Lower lobe of right lung (tissue), 2 donors: ENCODE data around the gene CAMK1G. TPM values are rescaled to one million over a fixed set of nuclear protein-coding genes. Genes with fewer than 3 reads are reported as not detected.

Source experiments
- ATAC-seq, 2 donors: fragments of 200-7000 bp; cut with Tn5 transposase; one replicate each; pipeline ENCODE4 v1.9.1; 2020 to 2022; ENCODE audit warnings: mild to moderate bottlenecking in 2 of 2, moderate library complexity in 2 of 2
- DNase-seq: peaks from one replicate; pipeline ENCODE4 v3.0.0-alpha.2; 2020
- H3K27ac ChIP-seq: fragments of 200-600 bp; one replicate; pipeline ENCODE4 v1.8.0; 2022
- H3K27me3 ChIP-seq: fragments of 200-600 bp; one replicate; pipeline ENCODE4 v1.8.0; 2022; ENCODE audit warnings: low read depth
- H3K36me3 ChIP-seq: fragments of 200-600 bp; one replicate; pipeline ENCODE4 v1.8.0; 2022; ENCODE audit warnings: mild to moderate bottlenecking
- H3K4me1 ChIP-seq: fragments of 200-600 bp; one replicate; pipeline ENCODE4 v1.8.0; 2022
- H3K4me3 ChIP-seq: fragments of 200-600 bp; one replicate; pipeline ENCODE4 v1.8.0; 2022; ENCODE audit warnings: mild to moderate bottlenecking
- H3K9me3 ChIP-seq: fragments of 200-600 bp; one replicate; pipeline ENCODE4 v1.8.0; 2022
- intact Hi-C: fragments of 100-400 bp; cut with DNase I; formaldehyde crosslinking; loops from one replicate; pipeline ENCODE4 v1.11.0; 2022
- total RNA-seq: library from RNA; stranded (reverse); fragmentation: NEBNext Ultra II Directional; extraction: Animal tissue kit (Norgen Biotek cat#: 25700); gene quantifications from one replicate; pipeline ENCODE4 v1.2.1, GENCODE V29; 2021
- TF ChIP-seq, protein P1 (sequence below): fragments of 200-600 bp; IDR thresholded peaks from one replicate; pipeline ENCODE4 v1.8.0; 2022; ENCODE audit warnings: antibody characterized with exemption, mild to moderate bottlenecking
- donor health status: DM: no; HTN: yes; CAD: no; lungs with severe emphysema.

Gene CAMK1G
- total RNA-seq, 1 donor from 2014 or later: 0.56 TPM

- DNase-seq: no peak
- TF ChIP-seq, protein P1, sequence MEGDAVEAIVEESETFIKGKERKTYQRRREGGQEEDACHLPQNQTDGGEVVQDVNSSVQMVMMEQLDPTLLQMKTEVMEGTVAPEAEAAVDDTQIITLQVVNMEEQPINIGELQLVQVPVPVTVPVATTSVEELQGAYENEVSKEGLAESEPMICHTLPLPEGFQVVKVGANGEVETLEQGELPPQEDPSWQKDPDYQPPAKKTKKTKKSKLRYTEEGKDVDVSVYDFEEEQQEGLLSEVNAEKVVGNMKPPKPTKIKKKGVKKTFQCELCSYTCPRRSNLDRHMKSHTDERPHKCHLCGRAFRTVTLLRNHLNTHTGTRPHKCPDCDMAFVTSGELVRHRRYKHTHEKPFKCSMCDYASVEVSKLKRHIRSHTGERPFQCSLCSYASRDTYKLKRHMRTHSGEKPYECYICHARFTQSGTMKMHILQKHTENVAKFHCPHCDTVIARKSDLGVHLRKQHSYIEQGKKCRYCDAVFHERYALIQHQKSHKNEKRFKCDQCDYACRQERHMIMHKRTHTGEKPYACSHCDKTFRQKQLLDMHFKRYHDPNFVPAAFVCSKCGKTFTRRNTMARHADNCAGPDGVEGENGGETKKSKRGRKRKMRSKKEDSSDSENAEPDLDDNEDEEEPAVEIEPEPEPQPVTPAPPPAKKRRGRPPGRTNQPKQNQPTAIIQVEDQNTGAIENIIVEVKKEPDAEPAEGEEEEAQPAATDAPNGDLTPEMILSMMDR: no peak
- intact Hi-C loops: no loop called here
Observed at GRCh38 chr1:209557221-209557620, 26.3 kb upstream of the CAMK1G start.

DNA sequence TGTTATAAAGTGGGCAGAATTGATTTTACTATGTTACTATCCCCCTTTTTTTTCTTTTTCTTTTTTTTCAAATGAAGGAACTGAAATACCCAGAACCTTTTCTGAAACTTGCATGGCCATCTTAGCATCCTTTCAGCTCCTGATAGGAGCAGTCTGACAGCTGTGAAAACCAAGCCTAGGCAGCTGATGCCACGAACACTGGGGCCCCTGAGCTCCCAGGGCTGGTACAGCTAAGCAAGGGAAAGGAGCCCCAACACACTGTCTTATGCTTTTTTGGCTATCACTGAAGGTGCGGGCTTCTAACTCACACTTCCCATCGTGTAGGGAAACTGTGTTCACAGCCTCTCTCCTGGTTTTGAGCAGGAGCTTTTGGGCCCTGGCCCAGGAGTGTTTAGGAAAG, 23.0 kb upstream of the CAMK1G start:
- Histone ChIP-seq H3K36me3 (no peaks in the 10 kb centered on the region), H3K27ac (no peak overlapping the region), H3K9me3 (no peaks in the 10 kb centered on the region), H3K4me3 (no peak overlapping the region), H3K27me3 (no peaks in the 10 kb centered on the region), H3K4me1 (no peaks in the 10 kb centered on the region)
- ATAC-seq: no peak
- intact Hi-C loops: no loop called here
- no peak for DNase-seq
- TF ChIP-seq, protein P1: no peak

More at GRCh38 chr1:209557221-209557620, 26.3 kb upstream of the CAMK1G start:
- H3K9me3 ChIP-seq: no peaks in the 10 kb centered on the region
- ATAC-seq: no peak
- H3K4me3 ChIP-seq: no peak overlapping the region
- no peaks in the 10 kb centered on the region for H3K27me3 ChIP-seq
- H3K4me1 ChIP-seq: no peaks in the 10 kb centered on the region
- H3K36me3 ChIP-seq: no peaks in the 10 kb centered on the region
- H3K27ac ChIP-seq: no peak overlapping the region

DNA sequence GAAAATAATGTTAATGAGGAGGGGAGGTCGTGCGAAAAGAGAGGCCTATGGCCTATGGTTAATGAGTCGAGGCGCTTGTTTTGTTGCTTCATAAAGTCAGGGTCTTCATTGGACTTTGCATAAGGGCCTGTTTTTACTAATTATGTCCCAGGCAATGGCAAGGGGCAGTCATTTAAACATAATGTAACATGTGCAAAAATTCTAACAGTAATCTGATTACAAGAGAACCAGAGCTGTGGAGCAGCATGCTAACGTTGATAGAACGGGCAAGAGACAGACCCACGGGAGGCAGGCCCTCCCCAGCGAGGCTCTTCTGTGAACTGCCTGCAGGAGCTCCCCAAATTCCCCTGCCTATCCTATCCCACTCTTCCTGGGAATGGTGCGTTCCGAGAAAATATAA, 22.6 kb upstream of the CAMK1G start:
- DNase-seq (no peak), ATAC-seq (no peak)
- Histone ChIP-seq H3K4me3 (no peak overlapping the region), H3K4me1 (no peaks in the 10 kb centered on the region), H3K9me3 (no peaks in the 10 kb centered on the region), H3K27me3 (no peaks in the 10 kb centered on the region), H3K36me3 (no peaks in the 10 kb centered on the region), H3K27ac (no peak overlapping the region)
- TF ChIP-seq, protein P1: no peak
- intact Hi-C loops: no loop called here

DNA sequence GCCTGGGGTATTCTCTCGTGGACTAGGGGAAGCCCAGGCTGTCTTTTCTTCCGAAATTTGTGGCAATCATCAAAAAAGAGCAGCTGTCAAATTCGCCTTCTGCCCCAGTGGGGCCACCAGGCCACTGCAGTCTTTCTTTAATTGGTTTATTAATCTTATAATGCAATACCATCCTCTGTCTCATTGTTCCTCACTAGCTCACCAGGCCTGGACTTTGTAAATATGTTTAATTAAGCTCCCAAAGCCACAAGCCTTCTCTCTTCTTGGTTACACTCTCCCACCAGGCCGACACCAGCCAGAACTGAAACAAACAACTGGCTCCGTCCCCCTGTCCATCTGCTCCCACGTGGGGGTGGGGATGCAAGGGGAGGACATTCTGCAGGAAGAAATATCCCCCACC, 22.0 kb upstream of the CAMK1G start:
- Histone ChIP-seq H3K4me1 (no peaks in the 10 kb centered on the region), H3K27ac (no peak overlapping the region), H3K36me3 (no peaks in the 10 kb centered on the region), H3K4me3 (no peak overlapping the region), H3K9me3 (no peaks in the 10 kb centered on the region), H3K27me3 (no peaks in the 10 kb centered on the region)
- TF ChIP-seq, protein P1: no peak
- ATAC-seq (no peak), DNase-seq (no peak)
- intact Hi-C loops: no loop called here

GRCh38 chr1:209564849-209565248, 18.7 kb upstream of the CAMK1G start:
- DNase-seq (no peak), ATAC-seq (no peak)
- TF ChIP-seq, protein P1: no peak
- intact Hi-C loops: no loop called here
- Histone ChIP-seq H3K4me3 (no peak overlapping the region), H3K27ac (no peak overlapping the region), H3K36me3 (no peaks in the 10 kb centered on the region), H3K9me3 (no peaks in the 10 kb centered on the region), H3K27me3 (no peaks in the 10 kb centered on the region), H3K4me1 (no peaks in the 10 kb centered on the region)
